ENCODE results near the gene EBF3.

Gene EBF3

DNA sequence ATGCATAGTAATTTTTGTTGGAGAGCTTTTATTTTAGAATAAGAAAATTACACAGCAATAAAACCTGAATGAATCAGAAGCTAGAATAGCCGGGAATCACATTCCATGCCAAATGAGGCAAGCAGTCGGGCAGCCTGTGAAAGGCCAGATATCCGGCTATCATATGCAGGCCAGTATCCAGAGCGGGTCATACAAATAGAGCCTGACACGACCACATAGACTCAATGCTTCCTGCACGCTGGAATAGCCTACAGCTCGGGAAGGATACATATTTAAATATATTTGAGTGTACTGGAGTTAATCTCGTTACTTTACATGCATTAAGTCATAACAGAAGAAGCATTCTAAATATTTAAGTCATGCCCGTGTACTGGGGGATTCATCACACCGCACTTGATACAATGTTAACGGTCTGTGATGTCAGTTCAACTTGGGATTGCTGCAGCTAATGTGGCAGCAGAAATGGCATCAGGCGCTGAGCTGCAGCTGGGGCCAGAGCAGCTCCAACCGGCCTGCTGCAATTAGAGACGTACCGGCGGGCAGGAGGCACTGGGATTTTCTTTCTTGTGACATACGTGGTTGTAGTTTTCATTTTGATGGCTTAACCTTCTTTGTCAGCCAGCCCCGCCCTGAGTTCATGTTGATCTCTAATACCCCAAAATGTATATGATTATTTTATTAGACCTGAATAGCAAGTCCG, 112.0 kb downstream of the EBF3 start:
- DNase-seq (ENCODE audit: low spot score) = no peak

DNA sequence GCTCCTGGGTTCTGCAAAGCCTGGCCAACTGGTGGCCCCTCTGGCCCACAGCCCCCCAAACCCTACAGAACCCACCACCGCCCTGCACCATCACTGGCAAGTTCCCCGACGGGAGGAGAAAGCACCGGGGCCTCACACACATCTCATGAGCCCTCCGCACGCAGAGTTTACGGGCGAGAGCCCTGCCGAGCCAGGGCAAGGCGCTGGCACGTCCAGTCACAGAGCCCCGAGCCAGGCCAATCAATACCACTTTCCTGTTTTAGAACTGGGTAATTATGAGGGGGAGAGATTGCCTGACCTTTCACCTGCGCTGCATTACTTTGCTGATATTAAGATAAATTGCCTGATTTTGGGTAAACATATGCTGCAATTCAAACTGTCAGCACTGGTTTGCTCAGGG, 113.3 kb downstream of the EBF3 start:
- no peak for DNase-seq (ENCODE audit: low spot score)

DNA sequence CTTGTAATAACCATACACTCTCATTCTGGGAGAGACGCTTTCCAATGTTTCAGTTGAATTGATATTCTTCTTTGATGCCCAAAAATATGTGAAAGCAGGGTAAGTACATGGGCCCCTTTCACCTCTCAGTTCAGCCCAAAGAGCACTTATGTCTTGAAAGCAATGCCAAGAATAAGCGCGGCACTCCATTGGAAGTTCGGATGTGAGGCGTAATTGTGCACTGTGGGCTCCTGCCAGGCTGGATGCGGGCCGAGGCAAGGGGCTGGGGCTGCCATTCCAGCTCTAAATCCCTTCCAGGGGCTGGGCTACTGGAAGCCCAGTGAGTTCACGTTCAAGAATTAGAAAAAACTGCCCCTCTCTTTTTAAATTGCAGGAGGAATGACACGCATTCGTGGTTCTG, 113.8 kb downstream of the EBF3 start:
- no peak for DNase-seq (ENCODE audit: low spot score)

DNA sequence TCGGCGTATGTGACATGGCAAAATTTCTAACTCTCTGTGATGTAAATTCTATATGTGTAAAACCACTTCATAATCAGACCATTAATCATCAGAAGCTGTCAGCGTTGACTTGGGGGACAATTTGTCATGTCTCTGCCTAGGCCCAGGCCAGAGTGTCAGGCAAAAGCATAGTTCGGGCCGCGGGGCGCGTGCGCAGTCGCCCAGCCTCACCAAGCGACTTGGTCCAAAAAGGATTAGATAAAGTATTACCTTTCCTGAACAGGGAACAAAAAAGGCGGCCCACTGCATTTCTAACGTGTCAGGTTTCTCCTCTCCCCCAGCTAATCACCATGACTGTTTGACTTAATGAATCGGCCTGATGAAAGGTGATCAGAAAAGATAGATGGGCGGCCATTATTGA, 114.2 kb downstream of the EBF3 start:
- no peak for DNase-seq (ENCODE audit: low spot score)

DNA sequence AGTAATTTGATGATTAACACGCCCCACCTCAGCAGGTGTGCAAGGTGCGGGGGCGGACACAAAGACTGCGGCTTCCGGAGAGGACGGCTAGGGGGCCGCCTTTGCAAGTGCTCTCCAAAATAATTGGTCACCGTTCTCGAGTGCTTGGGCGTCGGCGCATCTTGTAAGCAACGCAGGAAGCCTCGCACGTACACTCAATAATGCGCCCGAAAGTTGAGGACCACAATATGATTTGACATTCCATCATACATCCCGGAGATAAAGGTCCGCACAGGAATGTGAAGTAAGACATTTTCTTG, 114.7 kb downstream of the EBF3 start:
- no peak for DNase-seq (ENCODE audit: low spot score)

DNA sequence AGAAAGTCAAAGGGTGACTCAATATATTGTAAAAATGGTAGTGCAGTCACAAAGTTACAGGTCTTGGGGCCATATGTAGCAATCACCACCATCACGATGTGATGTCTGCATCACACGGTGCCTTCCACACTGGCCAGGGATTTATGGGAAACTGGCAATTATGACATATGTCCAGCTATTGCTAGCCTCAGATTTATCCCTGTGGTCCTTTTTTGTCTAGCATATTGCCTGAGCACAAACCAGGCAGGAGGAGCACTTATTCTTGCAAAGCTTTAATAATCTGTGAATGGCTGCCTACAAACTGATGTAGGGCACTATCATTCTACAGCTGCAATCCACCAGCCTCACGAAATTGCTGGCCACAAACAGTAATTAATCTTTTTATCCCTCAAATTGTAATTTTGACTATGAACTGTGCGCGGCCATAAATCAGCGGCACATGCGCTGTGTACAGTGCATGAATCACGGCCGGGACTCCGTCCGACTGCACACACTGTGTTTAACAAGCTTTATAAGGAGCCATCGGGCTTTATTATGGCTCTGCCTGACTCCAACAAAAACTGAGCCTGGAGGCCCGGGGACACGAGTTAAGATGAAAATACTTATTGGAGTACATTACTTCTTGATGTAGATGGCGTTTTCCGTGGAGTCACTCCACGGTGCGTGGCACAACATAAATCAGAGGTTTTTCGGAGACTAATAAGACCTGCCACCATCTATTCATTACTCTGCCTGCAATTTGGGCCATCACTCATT, 115.2 kb downstream of the EBF3 start:
- no peak for DNase-seq (ENCODE audit: low spot score)

DNA sequence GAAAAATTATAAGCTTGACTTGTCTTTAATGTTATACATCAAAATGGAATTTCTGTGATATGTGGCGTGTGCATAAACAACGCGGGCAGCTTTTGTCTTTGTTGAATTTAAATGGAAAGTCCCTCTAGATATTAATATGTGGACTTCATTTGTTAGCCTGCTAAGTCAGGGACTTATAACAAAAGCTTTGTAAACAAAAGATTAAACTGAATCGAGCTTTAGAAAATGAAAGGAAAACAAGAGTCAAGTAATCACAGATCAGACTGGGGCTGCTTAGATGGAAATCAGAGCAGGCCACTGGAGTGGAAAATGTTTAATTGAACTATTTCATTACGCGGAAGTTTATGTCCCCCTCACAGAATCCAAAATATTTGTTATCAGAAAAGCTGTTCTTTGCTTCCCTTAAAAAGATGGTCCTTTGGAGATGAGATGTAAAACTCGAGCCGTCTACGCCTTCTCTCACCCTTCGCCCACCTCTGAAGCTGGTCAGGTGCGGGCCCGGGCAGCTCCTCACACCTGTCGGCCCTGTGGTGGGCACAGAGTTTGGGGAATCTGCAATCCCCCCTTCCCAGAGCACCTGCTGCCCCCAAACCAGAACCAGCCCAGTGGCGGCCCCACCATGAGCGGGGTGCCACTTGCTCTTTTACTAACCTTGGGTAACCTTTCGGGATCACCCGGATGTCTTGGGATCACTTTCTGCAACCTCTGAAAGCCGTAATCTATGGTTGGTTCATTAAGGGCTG, 116.2 kb downstream of the EBF3 start:
- DNase-seq (ENCODE audit: low spot score) = no peak

DNA sequence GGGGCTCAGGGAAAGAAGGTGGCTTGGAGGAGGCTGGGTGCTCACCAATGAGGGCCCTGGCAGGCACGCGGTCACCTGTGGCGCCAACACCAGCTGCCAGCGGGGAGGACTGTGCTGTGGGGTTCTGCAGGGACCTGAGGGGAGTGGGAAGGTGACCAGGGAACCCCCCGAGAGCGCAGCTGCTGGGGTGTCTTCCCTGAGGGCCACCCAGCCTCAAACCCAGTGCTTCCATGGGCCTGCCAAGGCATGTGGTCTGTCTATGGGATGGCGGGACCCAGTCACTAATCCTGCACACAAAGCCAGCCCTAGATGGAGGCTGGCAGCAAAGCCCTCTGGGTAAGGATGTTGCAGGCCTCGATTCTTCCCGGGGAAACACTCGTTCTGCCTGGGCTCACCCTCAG, 117.1 kb downstream of the EBF3 start:
- DNase-seq (ENCODE audit: low spot score) = no peak

DNA sequence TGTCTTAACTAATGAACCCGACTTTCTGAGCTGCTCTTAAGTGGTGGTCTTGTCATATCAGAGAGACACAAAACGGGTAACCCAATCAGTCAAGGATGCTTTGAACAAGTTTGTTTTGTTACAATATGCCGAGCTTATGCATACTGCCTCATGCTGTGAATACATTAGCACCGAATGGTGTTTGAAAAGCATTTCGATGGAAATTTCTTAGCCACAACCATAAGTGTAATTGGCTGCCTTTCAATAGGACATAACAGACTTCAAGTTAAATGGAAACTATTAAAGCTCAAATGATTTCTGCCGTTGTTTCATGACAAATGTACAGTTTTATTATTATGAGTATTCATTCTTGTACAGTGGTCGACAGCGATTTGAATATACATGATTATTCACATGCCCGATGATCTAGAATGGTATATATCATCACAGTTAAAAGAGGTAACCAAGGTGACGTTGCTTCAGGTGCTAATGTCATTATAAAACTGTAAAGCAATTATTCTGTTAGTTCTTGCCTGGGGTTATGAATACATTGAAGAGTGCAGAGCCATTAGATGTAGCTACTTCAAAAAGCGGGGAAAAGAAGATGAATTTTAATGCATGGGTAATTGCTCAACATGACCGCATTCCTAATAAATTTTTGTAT, 118.8 kb downstream of the EBF3 start:
- DNase-seq (ENCODE audit: low spot score) = no peak

DNA sequence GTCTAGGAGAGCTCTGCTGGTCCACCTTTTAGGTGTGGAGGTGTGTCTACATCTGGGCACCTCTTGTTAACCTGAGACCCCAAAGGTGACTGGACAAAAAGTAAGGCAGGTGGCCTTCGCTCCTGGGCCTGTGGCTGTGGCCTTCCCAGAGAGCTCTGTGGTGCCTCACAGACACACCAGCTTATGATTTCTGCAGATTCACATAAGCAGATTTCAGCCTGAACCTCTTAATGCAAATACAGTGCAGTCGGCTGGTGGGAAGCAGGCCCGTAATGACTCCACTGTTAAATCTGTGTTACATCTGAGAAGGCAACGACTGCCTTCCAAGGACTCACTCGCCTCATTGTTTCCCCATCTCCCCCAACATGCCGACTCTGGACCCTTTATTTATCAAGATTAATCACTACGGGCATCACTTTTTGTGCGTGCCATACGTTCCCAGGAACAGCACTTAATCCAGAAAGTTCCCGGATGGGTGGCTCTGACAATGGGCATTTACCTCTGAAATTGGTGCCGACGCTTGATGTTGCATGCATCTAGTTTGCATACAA, 119.8 kb downstream of the EBF3 start:
- no peak for DNase-seq (ENCODE audit: low spot score)

DNA sequence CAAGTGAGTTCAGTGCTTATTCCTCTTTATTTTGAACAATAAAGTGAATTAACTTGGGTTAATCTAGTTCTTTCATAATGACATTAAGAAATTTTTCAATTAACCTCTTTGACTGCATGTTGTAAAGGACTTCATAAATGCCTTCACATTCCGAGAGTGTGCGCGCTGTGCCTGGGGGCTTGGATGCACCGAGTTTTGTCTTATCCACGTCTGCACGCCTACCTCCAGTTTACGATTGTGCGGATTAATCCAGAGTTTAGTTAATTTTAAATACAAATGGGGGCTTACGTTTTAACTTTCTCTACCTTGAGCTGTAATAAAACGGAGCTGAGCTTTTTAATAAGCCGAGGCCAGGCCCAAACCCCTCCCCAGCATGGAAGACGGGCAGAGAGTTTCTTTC, 120.4 kb downstream of the EBF3 start:
- no peak for DNase-seq (ENCODE audit: low spot score)

DNA sequence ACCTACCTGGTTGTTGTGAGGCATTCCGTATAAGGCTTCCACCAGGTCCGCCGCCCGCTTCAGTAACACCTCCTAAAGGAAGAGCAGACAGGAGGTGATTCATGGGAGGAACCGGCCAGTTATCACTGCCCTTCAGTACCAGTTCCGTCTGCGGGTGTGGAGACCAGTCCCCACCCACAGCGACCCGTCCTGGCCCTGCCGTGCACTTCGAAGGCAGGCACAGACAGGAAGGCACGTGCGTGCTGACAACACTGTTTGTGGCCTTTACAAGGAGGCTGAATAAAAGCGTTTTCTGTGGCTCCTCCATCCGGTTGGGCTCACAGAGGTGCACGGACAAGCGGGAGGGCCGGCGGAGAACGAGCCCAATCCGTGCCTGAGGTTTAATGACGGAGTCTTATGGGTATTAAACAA, 120.9 kb downstream of the EBF3 start:
- no peak for DNase-seq (ENCODE audit: low spot score)

DNA sequence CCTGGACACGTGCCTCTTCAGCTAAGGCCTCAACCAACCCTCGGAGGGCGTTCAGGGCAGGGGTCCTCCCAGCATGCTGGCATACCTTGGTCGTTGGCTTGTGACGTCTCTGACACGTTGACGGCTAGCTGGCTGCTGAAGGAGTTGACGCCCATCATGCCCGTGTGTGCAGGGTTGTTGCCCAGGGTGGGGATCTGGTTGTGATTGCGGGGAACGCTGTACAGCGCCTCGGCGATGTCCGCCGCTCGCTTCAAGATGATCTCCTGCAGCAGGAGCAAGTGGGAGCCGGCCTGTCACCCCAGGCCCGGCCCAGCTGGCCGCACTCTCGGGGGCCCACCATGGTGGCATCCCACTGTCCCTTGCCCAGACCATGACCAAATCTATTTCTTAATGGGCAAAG, 122.0 kb downstream of the EBF3 start:
- DNase-seq (ENCODE audit: low spot score) = no peak

DNA sequence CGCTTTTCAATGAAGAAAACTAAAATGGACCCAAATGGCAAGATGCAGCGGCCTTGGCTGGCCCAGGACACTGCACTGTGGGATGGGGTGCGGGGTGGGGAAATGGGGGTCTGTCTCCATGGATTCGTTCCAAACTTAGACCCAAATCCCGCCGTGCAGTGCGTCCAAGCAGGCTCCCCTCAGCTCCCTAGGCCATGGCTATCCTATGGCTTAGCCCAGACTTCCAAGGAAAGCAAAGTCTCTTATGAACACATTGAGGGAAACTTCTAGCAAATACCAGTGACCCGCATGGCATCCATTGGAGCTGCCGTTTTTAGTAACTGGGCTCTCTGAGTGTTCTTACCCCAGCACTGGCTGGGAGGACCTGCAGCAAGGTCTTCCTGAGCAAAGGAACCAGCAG, 122.5 kb downstream of the EBF3 start:
- DNase-seq (ENCODE audit: low spot score) = no peak

DNA sequence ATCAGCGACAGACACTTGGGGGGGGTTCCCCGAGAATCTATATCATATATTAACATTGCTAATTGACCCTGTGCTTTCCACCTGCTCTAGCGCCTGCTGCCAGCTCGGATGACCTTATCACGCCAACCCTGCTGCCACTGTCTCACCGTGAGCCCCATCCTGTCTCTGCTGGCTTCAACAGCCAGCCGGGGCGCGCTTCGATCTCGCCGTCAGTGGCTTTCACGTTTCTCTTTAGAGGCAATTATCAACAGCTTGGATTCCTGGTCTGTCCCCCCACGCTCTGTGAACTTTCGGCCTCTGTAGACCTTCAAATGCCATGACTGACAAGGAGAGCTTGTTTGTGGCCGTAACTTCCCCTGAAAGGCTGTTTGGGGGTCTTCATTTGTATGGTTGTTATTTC, 123.0 kb downstream of the EBF3 start:
- no peak for DNase-seq (ENCODE audit: low spot score)

DNA sequence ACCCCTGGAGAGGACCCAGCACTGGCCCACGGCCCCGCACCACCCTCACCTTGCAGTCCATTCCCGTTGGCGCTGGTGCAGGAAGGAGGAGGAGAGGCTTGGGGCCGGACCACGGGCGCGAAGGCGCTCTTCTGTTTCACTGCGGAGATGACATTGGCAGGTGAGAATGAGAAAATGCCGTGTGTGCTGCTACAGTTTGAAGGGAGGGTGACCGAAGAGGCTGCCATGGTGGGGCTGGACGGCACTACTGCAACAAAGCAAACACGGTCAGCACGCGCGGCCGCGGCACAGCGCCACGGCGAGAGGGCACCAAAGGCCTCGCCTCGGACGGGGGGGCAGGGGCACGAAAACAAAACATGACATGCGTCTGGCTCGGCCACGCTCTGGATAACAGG, 123.9 kb downstream of the EBF3 start:
- DNase-seq (ENCODE audit: low spot score) = no peak

DNA sequence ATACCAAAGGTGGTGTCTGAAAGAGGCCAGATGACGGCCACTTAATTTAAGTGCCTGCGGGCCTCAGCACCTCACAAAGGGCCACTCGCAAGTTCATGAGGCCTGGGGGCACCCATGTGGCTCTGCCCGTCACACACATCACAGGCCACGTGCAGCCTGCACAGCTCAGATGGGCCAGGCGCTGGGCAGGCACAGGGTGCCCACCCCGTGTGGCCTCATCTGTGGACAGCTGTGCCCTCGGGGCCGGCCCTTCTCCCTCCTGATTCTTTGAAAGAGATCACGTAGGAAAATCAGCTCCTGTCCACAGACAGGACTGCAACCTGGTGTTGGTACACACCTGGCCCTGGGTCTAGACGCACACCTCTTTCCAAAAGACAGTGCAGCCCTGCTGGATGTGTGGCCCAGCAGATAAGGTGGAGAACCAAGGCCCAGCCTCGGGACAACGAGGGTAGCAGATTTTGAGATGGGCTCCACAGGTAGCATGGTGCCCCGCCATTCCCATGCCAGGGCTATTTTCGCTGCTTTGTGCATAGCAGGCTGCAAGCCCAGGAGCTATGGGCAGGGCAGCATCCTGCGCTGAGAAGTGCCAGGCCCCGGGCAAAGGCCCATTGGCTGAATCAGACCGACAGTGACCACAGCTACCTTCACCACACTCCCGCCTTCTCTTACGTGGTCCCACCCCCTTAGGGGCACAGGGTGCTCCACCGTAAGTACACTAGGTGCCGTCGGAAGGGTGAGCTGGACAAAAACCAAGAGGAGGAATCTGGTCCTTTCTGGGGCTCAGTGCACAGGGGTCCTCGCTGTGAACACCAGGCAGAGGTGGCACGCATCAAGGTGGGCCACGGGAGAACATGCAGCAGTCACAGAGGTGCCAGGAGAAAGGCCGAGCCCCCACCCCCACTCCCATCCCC, 124.5 kb downstream of the EBF3 start:
- DNase-seq (ENCODE audit: low spot score) = no peak

DNA sequence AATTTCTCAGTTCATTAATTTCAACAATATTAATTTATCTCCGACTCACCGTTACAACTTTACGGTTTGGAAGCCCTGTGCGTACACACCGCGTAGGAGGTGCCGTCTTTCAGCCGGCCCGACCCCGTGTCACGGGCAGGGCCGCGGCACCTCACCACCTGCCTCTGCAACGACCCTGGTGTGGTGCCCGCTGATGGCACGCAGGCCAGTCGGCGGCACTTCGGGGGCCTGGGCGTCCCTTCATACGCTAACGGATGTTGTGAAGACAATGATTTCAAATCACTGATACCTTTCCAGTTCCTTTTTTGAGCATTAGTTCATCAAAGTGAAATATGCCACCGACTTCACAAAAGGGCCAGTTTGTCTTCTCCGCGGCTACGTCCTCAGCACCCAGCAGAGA, 125.3 kb downstream of the EBF3 start:
- DNase-seq (ENCODE audit: low spot score) = no peak

DNA sequence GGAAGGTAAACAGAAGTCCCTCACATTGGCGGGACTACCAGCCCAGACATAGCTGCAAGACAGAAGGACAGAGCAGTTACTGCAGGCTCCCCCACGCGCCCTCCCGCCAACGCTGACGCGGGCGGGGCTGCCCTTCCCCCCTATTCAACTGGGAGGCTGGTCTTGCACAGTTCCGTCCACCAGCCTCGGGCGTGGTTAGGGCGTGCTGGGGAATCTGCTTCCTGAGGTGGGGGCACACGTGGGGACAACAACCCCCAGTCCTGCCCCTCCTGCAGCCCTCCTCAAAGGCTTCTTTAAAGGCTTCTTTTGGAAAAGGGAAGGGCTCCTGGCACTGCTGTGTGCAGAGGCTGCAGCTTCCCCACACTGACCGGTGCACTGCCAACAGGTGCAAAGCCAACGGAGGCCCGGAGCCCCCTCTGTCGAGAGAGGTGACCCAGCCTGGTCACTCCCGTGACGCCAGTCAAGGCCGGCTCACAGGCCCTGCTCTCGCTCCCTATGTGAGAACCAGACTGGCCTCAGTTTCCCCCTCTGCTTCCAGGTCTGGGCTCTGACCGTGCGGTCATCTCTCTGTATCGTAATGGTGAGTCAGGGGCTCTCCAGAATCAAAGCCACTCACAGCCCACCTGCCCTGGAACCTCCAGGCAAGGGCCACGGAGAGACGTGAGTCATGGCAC, 126.0 kb downstream of the EBF3 start:
- DNase-seq (ENCODE audit: low spot score) = no peak

DNA sequence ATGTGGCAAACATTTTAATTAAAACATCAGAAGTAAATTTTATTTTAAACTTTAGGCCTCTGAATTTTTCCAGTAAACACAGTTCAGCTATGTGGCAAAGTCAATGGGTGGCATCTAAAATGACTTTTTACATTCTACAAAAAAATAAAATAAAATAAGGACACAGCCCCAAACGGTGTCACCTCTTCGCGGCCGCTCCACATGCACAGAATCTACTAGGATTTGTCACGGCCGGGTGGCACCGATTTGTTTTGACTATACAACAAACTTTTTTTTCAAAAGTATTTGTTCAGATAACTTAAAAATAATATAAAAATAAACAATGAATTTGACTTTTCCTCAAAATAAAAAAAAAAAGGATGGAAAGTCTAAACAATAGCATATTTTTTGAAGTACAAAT, 127.8 kb downstream of the EBF3 start:
- DNase-seq (ENCODE audit: low spot score) = no peak

Measured in pons (tissue), 1 donor.